GM20000 (cell line): Measurements from ENCODE around the gene PIF1.

Source experiments
- DNase-seq: peaks from one replicate; pipeline ENCODE4 v3.0.0; 2012; ENCODE audit warnings: low spot score
- TF ChIP-seq, protein P1 (sequence below): IDR thresholded peaks from 2 replicates; pipeline ENCODE4 v1.5.1; 2012; ENCODE audit warnings: mild to moderate bottlenecking, control low read depth; ENCODE audit errors: extremely low read depth, missing control alignments

PIF1 gene

DNA sequence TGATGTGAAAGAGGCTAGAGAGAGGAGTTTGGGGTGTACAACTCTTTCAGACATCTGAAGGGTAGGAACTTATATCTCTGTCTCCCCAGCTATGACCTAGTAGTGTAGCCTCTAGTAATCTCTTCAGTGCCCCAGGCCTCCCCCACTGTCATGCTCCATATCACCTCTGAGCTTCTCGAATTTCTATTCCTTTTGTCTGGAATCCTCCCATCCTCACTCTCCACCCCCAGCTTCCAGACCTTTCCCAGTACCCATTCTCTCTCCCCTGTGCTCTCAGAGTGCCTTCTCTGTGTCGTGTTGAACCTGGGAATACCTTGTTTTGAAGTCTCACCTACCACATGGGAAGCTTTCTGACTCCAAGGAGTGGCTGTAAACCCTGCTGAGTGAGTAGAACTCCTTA, 46.4 kb downstream of the PIF1 start:
- DNase-seq: no peak
- TF ChIP-seq, protein P1, sequence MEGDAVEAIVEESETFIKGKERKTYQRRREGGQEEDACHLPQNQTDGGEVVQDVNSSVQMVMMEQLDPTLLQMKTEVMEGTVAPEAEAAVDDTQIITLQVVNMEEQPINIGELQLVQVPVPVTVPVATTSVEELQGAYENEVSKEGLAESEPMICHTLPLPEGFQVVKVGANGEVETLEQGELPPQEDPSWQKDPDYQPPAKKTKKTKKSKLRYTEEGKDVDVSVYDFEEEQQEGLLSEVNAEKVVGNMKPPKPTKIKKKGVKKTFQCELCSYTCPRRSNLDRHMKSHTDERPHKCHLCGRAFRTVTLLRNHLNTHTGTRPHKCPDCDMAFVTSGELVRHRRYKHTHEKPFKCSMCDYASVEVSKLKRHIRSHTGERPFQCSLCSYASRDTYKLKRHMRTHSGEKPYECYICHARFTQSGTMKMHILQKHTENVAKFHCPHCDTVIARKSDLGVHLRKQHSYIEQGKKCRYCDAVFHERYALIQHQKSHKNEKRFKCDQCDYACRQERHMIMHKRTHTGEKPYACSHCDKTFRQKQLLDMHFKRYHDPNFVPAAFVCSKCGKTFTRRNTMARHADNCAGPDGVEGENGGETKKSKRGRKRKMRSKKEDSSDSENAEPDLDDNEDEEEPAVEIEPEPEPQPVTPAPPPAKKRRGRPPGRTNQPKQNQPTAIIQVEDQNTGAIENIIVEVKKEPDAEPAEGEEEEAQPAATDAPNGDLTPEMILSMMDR: no peak

- DNase-seq: no peak
- TF ChIP-seq, protein P1: no peak
These were observed 49.1 kb downstream of the PIF1 start for GRCh38 chr15:64776402-64776786.

DNA sequence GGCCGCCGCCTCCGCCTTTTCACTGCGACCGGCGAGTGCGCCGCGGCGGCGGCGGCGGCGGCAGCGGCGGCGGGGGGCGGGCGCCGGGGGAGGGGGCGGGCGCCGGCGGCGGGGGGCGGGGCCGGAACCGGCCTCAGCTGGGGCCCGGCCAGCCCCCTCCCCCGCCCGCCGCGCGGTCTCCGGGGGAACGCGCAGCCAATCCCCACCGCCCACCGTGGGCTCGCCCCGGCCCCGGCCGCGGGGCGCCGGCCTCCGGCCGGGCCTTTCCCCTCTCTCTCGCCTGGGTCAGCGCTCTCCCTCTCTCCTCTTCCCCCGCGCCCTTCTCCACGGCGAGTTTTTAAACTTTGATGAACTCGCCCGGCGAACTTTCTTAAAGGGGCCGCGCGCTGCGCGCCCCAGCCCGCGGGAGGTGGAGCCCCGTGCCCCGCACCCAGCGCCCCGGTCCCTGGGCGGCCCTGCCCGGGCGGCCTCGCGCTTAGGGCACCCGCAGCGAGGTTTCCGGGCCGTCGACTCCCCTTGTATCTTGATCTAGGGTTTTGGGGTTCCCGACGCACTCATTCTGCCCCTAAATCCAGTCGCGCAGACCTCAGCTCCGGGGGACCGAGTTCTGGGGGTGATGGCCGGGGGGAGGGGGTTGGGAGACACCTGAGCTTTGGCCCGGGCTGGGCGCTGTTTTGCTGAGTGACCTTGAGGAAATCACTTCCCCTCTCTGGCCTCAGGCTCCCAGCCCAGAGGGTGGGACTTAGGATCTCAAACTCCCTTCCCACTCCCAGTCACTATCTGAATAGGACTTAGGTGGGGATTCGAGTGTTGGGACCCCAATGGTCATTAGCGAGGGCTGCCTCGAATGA, 49.7 kb downstream of the PIF1 start, which contains the start of gene RBPMS2:
RBPMS2 (minus strand) TSS at position 39 of the 851 bp plus-strand sequence. CDS start 270 bp downstream, outside the sequence.
- TF ChIP-seq, protein P1: no peak
- peak; percentile 80 for DNase-seq

GRCh38 chr15:64774629-64775493, 50.6 kb downstream of the PIF1 start:
- DNase-seq: peak; percentile 63
- TF ChIP-seq, protein P1: no peak

DNA sequence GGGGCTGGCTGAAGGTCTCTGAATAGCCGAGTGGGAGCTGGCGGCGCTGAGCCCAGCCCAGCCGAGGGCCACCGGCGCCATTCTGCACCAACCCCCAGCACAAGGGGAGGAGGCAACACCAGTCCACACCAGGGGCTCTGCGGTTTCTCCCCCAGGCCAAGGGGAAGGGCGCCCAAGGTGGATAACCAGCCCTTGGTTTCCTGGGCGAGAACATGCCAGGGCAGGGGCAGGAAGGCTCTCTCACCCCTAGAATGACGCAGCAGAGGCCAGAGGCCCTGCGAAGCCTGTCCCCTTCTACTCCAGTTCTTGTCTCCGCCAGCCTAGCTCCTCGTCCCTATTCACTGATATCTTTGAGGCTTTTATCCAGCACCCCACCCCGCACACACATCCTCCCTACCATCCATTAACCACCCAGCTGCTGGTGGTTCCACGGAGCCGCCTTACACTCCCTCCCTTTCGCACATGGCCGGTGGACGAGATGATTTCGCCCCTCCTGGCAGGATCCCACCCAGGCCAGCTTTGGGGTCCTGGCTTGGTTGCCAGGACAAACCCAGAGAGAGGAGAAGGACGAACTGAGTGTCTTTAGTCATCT, 51.3 kb downstream of the PIF1 start:
- no peak for DNase-seq
- TF ChIP-seq, protein P1: no peak

- TF ChIP-seq, protein P1: no peak
- no peak for DNase-seq
These were observed 51.8 kb downstream of the PIF1 start for GRCh38 chr15:64773606-64774005.
